A673 (cell line): ENCODE results near the gene SULT1B1. TPM values are rescaled to one million over a fixed set of nuclear protein-coding genes. Genes with fewer than 3 reads are reported as not detected.

Source experiments
- BruUV-seq: library from RNA; stranded (reverse); fragments of 400-500 nt; replicated peaks from 2 replicates; lab custom pipeline; 2021; lab: Mats Ljungman, UMichigan
- CTCF ChIA-PET: fragments of 300-600 bp; sonication (Branson Sonifier 250); formaldehyde crosslinking; loops from one replicate; lab custom pipeline; 2022; ENCODE audit warnings: antibody characterized with exemption; lab: Charles Lee
- POLR2A ChIA-PET: fragments of 300-600 bp; sonication (Branson Sonifier 250); formaldehyde crosslinking; loops from one replicate; lab custom pipeline; 2022; ENCODE audit warnings: antibody characterized with exemption; ENCODE audit not compliant: low non-redundant PET; lab: Charles Lee
- DNase-seq: peaks from one replicate; pipeline ENCODE4 v3.0.0-alpha.2; 2015; ENCODE audit warnings: low spot score
- H3K27ac ChIP-seq: fragments of 200-600 bp; sonication (generic); 2 replicates; pipeline ENCODE4 v1.5.1; 2016; ENCODE audit warnings: mixed run types, low read depth, mild to moderate bottlenecking, mixed read lengths, antibody characterized with exemption, low read length; ENCODE audit not compliant: poor library complexity, severe bottlenecking
- H3K27me3 ChIP-seq: fragments of 200-600 bp; sonication (generic); replicated peaks from 2 replicates; pipeline ENCODE4 v1.6.1; 2017; ENCODE audit warnings: mixed run types, low read depth, mild to moderate bottlenecking, mixed read lengths, antibody characterized with exemption, low read length; ENCODE audit not compliant: insufficient read depth, poor library complexity
- H3K36me3 ChIP-seq: fragments of 200-600 bp; sonication (generic); 2 replicates; pipeline ENCODE4 v1.6.1; 2016; ENCODE audit warnings: mixed run types, mild to moderate bottlenecking, mixed read lengths, antibody characterized with exemption, low read length; ENCODE audit not compliant: insufficient read depth, poor library complexity, severe bottlenecking
- H3K4me1 ChIP-seq: fragments of 200-600 bp; sonication (generic); 2 replicates; pipeline ENCODE4 v1.6.1; 2017; ENCODE audit warnings: mixed run types, mild to moderate bottlenecking, mixed read lengths, antibody characterized with exemption, low read length; ENCODE audit not compliant: insufficient read depth, poor library complexity, severe bottlenecking
- H3K4me3 ChIP-seq: fragments of 200-600 bp; sonication (generic); 2 replicates; pipeline ENCODE4 v1.5.1; 2016; ENCODE audit warnings: low read depth, mixed run types, mild to moderate bottlenecking, mixed read lengths, low read length; ENCODE audit not compliant: poor library complexity, severe bottlenecking
- H3K9me3 ChIP-seq: fragments of 200-600 bp; sonication (generic); 2 replicates; pipeline ENCODE4 v1.6.1; 2016; ENCODE audit warnings: mixed run types, low read depth, mild to moderate bottlenecking, mixed read lengths, antibody characterized with exemption, low read length; ENCODE audit not compliant: poor library complexity, severe bottlenecking
- CTCF ChIP-seq: fragments of 300-800, 200-600 bp; sonication (generic); conservative IDR thresholded peaks from 2 replicates; pipeline ENCODE4 v1.5.1; 2017; ENCODE audit warnings: low read depth, mild to moderate bottlenecking, antibody characterized with exemption, low read length, moderate library complexity, mixed read lengths
- EZH2 ChIP-seq: fragments of 200-600 bp; sonication (generic); IDR thresholded peaks from 2 replicates; pipeline ENCODE4 v1.6.1; 2017; ENCODE audit warnings: borderline replicate concordance, low read depth, mild to moderate bottlenecking, mixed read lengths, antibody characterized with exemption, low read length; ENCODE audit not compliant: poor library complexity, severe bottlenecking
- intact Hi-C: fragments of 100-400 bp; cut with micrococcal nuclease; formaldehyde crosslinking; loops from one replicate; pipeline ENCODE4 v1.10.0; 2022; ENCODE audit not compliant: unreplicated experiment
- total RNA-seq: library from RNA; stranded (reverse); gene quantifications from 2 replicates; pipeline ENCODE4 v1.2.3, GENCODE V29; 2021

The SULT1B1 gene
- total RNA-seq, 1 experiment from 2014 or later, result 1.8 TPM

- TF ChIP-seq EZH2, result no peak
- no peak for TF ChIP-seq CTCF
- Histone ChIP-seq H3K27ac (peak overlapping the region; percentile 65), H3K27me3 (no peaks in the 10 kb centered on the region), H3K4me3 (no peak overlapping the region), H3K9me3 (no peaks in the 10 kb centered on the region), H3K4me1 (peaks cover 39% of the 10 kb centered on the region), H3K36me3 (no peaks in the 10 kb centered on the region)
- DNase-seq, result no peak
- ChIA-PET POLR2A (no interaction called here), CTCF (no interaction called here)
- intact Hi-C loops, result no loop called here
- BruUV-seq, result no TSS peak
Measured at GRCh38 chr4:69763233-69763632, 2.8 kb upstream of the SULT1B1 start.

- TF ChIP-seq EZH2 (no peak), CTCF (no peak)
- H3K4me3 ChIP-seq, result no peak overlapping the region
- BruUV-seq, result no TSS peak
- peaks cover 27% of the 10 kb centered on the region for H3K4me1 ChIP-seq
- H3K27me3 ChIP-seq, result no peaks in the 10 kb centered on the region
- H3K27ac ChIP-seq, result no peak overlapping the region
- H3K9me3 ChIP-seq, result no peaks in the 10 kb centered on the region
- POLR2A ChIA-PET, result interaction anchor here (0.6 kb wide), 1 partner anchor 30 kb away, joined by 6 read pairs; no protein-coding TSS in a partner anchor
- intact Hi-C loops, result no loop called here
- CTCF ChIA-PET, result no interaction called here
- no peaks in the 10 kb centered on the region for H3K36me3 ChIP-seq
- peak; percentile 20 for DNase-seq
Measured at GRCh38 chr4:69759189-69759604, 1.2 kb downstream of the SULT1B1 start.

- ChIA-PET POLR2A (no interaction called here), CTCF (no interaction called here)
- DNase-seq, result no peak
- TF ChIP-seq EZH2 (no peak), CTCF (no peak)
- intact Hi-C loops, result no loop called here
- BruUV-seq, result no TSS peak
- no peaks in the 10 kb centered on the region for H3K27me3 ChIP-seq
- H3K4me1 ChIP-seq, result peaks cover 16% of the 10 kb centered on the region
- H3K36me3 ChIP-seq, result no peaks in the 10 kb centered on the region
- no peaks in the 10 kb centered on the region for H3K9me3 ChIP-seq
- no peak overlapping the region for H3K27ac ChIP-seq
- no peak overlapping the region for H3K4me3 ChIP-seq
Measured at GRCh38 chr4:69757464-69757863, 3.0 kb downstream of the SULT1B1 start.
